ENCODE results near the gene EXOC3L1. TPM values are rescaled to one million over a fixed set of nuclear protein-coding genes. Genes with fewer than 3 reads are reported as not detected.
A peak's percentile ranks its signal among the peaks of the same experiment; 100 is the strongest.

EXOC3L1 gene
- total RNA-seq, 6 donors from 2014 or later, result 4.6 to 20.8 (median 10.8) TPM

DNA sequence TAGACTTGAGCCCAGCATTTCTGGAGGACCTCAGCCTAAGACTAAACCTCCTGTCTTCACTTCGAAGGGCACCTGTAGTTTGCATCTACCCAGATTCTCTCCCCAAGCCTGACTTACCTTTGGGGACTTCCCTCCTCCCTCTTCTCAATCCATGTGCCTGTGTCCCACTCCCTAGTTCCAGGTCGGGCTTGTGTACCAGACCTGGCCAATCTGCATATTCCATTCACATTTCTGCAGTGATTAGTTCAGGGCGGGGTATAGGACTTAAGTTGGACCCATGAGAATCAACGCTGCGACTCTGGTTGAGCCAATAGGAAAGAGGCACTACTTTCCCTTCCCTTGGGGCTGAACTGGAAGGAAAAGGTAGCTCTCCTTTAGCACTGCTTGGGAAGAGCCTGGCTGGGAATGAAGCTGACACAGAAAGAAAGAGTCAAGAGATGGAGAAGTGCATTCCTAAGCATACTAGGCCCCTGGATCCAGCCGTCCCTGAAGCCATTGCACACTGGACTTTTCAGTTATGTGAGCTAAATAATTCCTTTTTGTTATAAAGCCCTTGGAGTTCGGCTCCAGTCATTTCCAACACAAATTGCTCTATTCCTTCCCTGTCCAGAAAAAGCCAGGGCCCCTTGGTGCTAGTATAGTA lies 32.7 kb downstream of the EXOC3L1 start:
- WGBS, 2 donors, result 82 to 83% methylated on average over 6 to 7 of the region's 7 CpGs
- Histone ChIP-seq H3K4me1 (peaks cover 36 to 59% (median 43%) of the 10 kb centered on the region in 4 donors), H3K9me3 (no peaks in the 10 kb centered on the region), H3K4me3 (no peak overlapping the region), H3K27ac (no peak overlapping the region), H3K27me3 (no peaks in the 10 kb centered on the region), H3K36me3 (no peaks in the 10 kb centered on the region)
- ATAC-seq (ENCODE audit: low FRiP score in 2 of 2), result no peak
- TF ChIP-seq POLR2A (IDR thresholded peaks at IDR 0.05), result no peak
- no peak for TF ChIP-seq POLR2AphosphoS5 (IDR thresholded peaks at IDR 0.05)
- no peak for TF ChIP-seq EP300 (IDR thresholded peaks at IDR 0.05)
- DNase-seq, result no peak

DNA sequence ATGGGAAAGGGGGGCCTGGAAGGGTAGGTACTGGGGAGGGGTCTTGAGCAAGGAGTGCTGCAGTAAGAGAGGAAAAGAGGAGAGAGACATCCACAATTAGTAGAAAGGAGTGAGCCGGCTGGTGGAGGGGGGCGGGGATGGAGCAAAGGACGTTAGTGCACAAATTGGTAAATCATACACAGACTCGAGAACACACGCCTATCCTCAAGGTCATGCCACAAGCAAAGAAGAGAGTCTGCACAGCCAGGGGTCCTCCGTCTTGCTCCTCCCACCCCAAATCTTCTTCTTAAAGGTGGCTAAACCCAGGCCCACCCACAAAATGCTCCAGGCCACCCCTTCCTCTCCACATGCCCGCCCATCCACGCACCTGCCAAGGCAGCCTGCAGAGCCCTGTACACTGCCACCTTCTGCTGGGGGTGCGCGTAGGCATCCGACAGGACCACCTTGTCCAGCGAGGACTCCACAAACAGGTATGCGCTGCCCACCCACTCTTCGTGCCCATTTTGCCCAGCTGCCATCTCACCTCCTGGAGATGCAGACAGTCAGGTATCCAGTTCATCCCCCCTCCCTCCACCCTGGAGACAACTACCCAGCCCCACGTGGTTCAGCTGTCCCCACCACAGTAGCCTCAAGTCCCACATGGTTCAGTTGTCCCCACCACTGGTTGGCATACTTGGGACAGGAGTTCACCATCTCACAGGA lies 33.6 kb downstream of the EXOC3L1 start:
- Histone ChIP-seq H3K4me3 (no peak overlapping the region), H3K27me3 (no peaks in the 10 kb centered on the region), H3K9me3 (no peaks in the 10 kb centered on the region), H3K4me1 (peaks cover 28 to 53% (median 37%) of the 10 kb centered on the region in 4 donors), H3K27ac (no peak overlapping the region), H3K36me3 (no peaks in the 10 kb centered on the region)
- 68 to 79% methylated on average over 15 of the region's 15 CpGs for WGBS, 2 donors
- ATAC-seq (ENCODE audit: low FRiP score in 2 of 2) (no peak), DNase-seq (no peak)
- TF ChIP-seq POLR2A (IDR thresholded peaks at IDR 0.05) (no peak), EP300 (IDR thresholded peaks at IDR 0.05) (no peak), POLR2AphosphoS5 (IDR thresholded peaks at IDR 0.05) (no peak)
- TF ChIP-seq, protein P1, sequence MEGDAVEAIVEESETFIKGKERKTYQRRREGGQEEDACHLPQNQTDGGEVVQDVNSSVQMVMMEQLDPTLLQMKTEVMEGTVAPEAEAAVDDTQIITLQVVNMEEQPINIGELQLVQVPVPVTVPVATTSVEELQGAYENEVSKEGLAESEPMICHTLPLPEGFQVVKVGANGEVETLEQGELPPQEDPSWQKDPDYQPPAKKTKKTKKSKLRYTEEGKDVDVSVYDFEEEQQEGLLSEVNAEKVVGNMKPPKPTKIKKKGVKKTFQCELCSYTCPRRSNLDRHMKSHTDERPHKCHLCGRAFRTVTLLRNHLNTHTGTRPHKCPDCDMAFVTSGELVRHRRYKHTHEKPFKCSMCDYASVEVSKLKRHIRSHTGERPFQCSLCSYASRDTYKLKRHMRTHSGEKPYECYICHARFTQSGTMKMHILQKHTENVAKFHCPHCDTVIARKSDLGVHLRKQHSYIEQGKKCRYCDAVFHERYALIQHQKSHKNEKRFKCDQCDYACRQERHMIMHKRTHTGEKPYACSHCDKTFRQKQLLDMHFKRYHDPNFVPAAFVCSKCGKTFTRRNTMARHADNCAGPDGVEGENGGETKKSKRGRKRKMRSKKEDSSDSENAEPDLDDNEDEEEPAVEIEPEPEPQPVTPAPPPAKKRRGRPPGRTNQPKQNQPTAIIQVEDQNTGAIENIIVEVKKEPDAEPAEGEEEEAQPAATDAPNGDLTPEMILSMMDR (IDR thresholded peaks at IDR 0.05), result no peak

DNA sequence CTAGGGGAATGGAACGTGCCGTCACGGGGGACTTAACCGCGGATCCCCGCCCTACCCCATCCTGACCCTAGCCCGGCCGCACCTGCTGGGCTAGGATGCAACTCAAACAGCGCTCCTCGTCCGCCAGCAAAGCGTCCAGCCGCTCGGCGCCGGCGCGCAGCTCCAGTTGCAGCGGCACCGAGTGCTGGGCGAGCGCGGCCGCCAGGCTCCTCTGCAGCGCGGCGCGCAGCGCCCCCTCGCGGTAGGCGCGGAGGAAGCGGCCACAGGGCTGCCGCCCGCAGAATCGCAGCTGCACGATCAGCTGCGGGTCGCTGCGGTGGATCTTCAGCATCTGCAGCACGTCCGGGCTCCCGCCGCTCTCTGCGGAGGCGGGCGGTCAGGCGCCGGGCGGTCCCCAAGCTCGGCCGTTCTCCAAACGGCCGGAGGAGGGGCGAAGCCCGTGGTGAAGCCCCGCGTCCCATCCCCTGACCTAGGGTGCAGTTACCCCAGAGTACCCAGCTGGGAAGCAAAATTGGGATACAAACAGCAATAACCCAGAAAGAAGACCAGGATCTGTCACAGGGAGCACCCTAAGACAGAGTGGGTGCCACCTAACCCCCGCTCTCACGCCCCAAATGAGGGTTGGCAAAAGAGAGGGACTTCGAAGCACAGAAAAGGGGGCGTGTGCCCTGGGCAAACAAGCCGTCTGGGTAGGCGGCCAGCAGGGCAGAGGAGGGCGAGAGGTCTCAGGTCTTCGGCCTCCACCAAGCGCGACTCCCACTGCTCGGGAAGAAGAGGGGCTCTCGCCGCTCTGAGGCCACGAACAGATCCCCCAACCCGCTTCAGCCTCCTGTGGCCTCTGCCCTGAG lies 34.4 kb downstream of the EXOC3L1 start:
- Histone ChIP-seq H3K36me3 (no peaks in the 10 kb centered on the region), H3K9me3 (no peaks in the 10 kb centered on the region), H3K27ac (no peak overlapping the region), H3K4me1 (peaks cover 32 to 55% (median 36%) of the 10 kb centered on the region in 4 donors), H3K27me3 (no peaks in the 10 kb centered on the region), H3K4me3 (peak overlapping the region in 1 of 4 donors; percentile 33)
- peak; percentile 79 to 98 for DNase-seq
- peak; percentile 68 to 74 for ATAC-seq (ENCODE audit: low FRiP score in 2 of 2)
- 15 to 22% methylated on average over 47 to 69 of the region's 74 CpGs for WGBS, 2 donors
- no peak for TF ChIP-seq POLR2AphosphoS5 (IDR thresholded peaks at IDR 0.05)
- TF ChIP-seq, protein P1 (IDR thresholded peaks at IDR 0.05), result peak; percentile 98 to 100 (median 99)

DNA sequence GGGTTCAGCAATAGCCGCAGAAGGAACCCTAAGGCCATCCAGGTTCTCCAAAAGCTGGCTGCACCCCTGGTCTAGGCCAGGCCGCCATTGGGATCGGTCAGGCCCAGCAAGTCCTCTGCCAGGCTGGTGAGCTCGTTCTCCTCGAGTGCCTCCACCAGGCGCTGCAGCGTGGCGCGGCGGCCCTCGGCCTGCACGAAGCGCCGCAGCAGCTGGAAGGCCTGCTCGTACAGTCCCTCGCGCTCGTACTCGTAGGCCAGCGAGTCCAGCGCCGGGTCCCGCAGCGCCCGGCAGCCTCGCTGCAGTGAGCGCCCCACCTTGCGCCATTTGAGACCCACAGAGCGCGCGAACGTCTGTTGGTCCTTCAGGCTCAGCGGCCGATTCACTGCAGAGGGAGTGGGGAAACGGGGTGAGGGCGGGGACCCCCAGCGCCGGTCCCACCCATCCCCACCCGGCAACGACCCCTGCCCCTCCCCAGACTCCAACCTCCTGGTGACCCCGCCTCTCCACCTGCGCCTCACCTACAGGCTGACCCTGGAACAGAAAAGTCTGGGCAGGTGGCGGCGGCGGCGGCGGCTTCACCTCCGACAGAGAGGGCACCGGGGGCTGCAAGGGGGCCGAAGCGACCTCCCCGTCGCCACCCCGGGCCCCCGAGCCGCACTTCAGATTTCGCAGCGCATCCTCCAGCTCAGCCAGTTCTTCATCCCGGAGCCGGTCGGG lies 35.2 kb downstream of the EXOC3L1 start:
- DNase-seq (peak in 1 of 2 donors; percentile 79), ATAC-seq (ENCODE audit: low FRiP score in 2 of 2) (no peak)
- WGBS, 2 donors, result 47 to 69% methylated on average over 9 to 59 of the region's 61 CpGs
- Histone ChIP-seq H3K27me3 (peaks cover 0 to 4% (median 0%) of the 10 kb centered on the region in 4 donors), H3K36me3 (no peaks in the 10 kb centered on the region), H3K9me3 (no peaks in the 10 kb centered on the region), H3K4me1 (peaks cover 35 to 56% (median 39%) of the 10 kb centered on the region in 4 donors), H3K4me3 (peak overlapping the region in 1 of 4 donors; percentile 33), H3K27ac (no peak overlapping the region)
- TF ChIP-seq EP300 (IDR thresholded peaks at IDR 0.05) (no peak), POLR2A (IDR thresholded peaks at IDR 0.05) (no peak), POLR2AphosphoS5 (IDR thresholded peaks at IDR 0.05) (no peak)
- TF ChIP-seq, protein P1 (IDR thresholded peaks at IDR 0.05), result no peak
